GM18517 (cell line): ENCODE data around the gene TCF7.

Experiments used
- ATAC-seq: cut with Tn5 transposase; IDR thresholded peaks from one replicate; pipeline ENCODE4 v1.9.1; 2021; ENCODE audit warnings: mild to moderate bottlenecking, moderate library complexity; ENCODE audit not compliant: unreplicated experiment

Gene TCF7

GRCh38 chr5:134174841-134175839, 60.7 kb downstream of the TCF7 start:
- no peak for ATAC-seq

- peak; percentile 3 for ATAC-seq
Observed at GRCh38 chr5:134175921-134176510, 61.5 kb downstream of the TCF7 start.

GRCh38 chr5:134176511-134177368, 62.3 kb downstream of the TCF7 start, which contains the start of gene SKP1:
TSS of gene SKP1 (minus strand) at chr5:134176950. CDS start at chr5:134174022, 2,928 bp downstream.
- ATAC-seq = peak; percentile 57

GRCh38 chr5:134177369-134178095, 63.1 kb downstream of the TCF7 start:
- ATAC-seq = no peak

- ATAC-seq = no peak
Observed at GRCh38 chr5:134178096-134178419, 63.6 kb downstream of the TCF7 start.

- ATAC-seq = no peak
Observed at GRCh38 chr5:134183481-134183880, 69.0 kb downstream of the TCF7 start.

GRCh38 chr5:134184155-134185135, 70.0 kb downstream of the TCF7 start:
- no peak for ATAC-seq

GRCh38 chr5:134188092-134188491, 73.6 kb downstream of the TCF7 start:
- ATAC-seq = no peak

- no peak for ATAC-seq
Observed at GRCh38 chr5:134189031-134189430, 74.5 kb downstream of the TCF7 start.

GRCh38 chr5:134195666-134196065, 81.2 kb downstream of the TCF7 start:
- no peak for ATAC-seq
